LNCAP (cell line): Measurements from ENCODE around the gene HTR6.

Experiments used
- CTCF ChIP-seq: fragments of 450-650 bp; IDR thresholded peaks from 2 replicates; pipeline ENCODE4 v1.5.1; 2017; ENCODE audit warnings: mild to moderate bottlenecking

Gene HTR6

GRCh38 chr1:19720973-19721372 is 56.3 kb downstream of the HTR6 start:
- no peak for TF ChIP-seq CTCF

- no peak for TF ChIP-seq CTCF
Observed at GRCh38 chr1:19723874-19724273, 59.2 kb downstream of the HTR6 start.

GRCh38 chr1:19725606-19726005 is 60.9 kb downstream of the HTR6 start:
- TF ChIP-seq CTCF, result no peak

- TF ChIP-seq CTCF, result no peak
Observed at GRCh38 chr1:19728413-19729145, 63.9 kb downstream of the HTR6 start.

- TF ChIP-seq CTCF, result no peak
Observed at GRCh38 chr1:19730232-19730631, 65.6 kb downstream of the HTR6 start.
